AG04450 (cell line): ENCODE data around the gene PCNX2. TPM values are rescaled to one million over a fixed set of nuclear protein-coding genes. Genes with fewer than 3 reads are reported as not detected.
"Not testable (repeated sequence)": the region's sequence is repeated elsewhere in the genome, so short reads cannot be mapped to it uniquely, and the experiment has no call there.

Experiments used
- CTCF ChIA-PET: fragments of 300-600, 350-600 bp; formaldehyde crosslinking; extraction: SDS; loops from one replicate; lab custom pipeline; 2022; ENCODE audit warnings: antibody characterized with exemption, inconsistent platforms; lab: Charles Lee
- POLR2A ChIA-PET: fragments of 350-600 bp; formaldehyde crosslinking; extraction: SDS; loops from one replicate; lab custom pipeline; 2021; ENCODE audit warnings: antibody characterized with exemption, inconsistent platforms; lab: Yijun Ruan, JAX
- DNase-seq: peaks from one replicate; pipeline ENCODE4 v3.0.0-alpha.2; 2011; ENCODE audit warnings: low read depth, low spot score
- H3K27ac ChIP-seq: one replicate; pipeline ENCODE4 v1.5.1; 2012; ENCODE audit warnings: low read depth, low read length, control low read depth
- H3K27me3 ChIP-seq: one replicate; pipeline ENCODE4 v1.6.0; 2012; ENCODE audit warnings: low read length; ENCODE audit not compliant: control insufficient read depth, insufficient read depth
- H3K4me3 ChIP-seq: 2 replicates; pipeline ENCODE4 v1.5.1; 2011; ENCODE audit warnings: mild to moderate bottlenecking, low read depth, low read length, control low read depth
- H3K9me3 ChIP-seq: 2 replicates; pipeline ENCODE4 v1.5.1; 2012; ENCODE audit warnings: low read length; ENCODE audit not compliant: control insufficient read depth, insufficient read depth
- polyA plus RNA-seq: library from polyadenylated mRNA; depleted of rRNA; stranded (reverse); fragments of >200 nt; gene quantifications from 2 replicates; pipeline ENCODE4 v1.2.3, GENCODE V29; 2011
- TF ChIP-seq, protein P1 (sequence below): IDR thresholded peaks from 2 replicates; pipeline ENCODE4 v1.5.1; 2011; ENCODE audit warnings: low read depth, low read length, control low read depth, inconsistent platforms

PCNX2 gene
- polyA plus RNA-seq, 1 experiment = 29.8 TPM

GRCh38 chr1:233086961-233087881 is 208.3 kb downstream of the PCNX2 start:
- H3K9me3 ChIP-seq = no peaks in the 10 kb centered on the region
- no peaks in the 10 kb centered on the region for H3K27me3 ChIP-seq
- POLR2A ChIA-PET = no interaction called here
- no peak overlapping the region for H3K4me3 ChIP-seq
- TF ChIP-seq, protein P1, sequence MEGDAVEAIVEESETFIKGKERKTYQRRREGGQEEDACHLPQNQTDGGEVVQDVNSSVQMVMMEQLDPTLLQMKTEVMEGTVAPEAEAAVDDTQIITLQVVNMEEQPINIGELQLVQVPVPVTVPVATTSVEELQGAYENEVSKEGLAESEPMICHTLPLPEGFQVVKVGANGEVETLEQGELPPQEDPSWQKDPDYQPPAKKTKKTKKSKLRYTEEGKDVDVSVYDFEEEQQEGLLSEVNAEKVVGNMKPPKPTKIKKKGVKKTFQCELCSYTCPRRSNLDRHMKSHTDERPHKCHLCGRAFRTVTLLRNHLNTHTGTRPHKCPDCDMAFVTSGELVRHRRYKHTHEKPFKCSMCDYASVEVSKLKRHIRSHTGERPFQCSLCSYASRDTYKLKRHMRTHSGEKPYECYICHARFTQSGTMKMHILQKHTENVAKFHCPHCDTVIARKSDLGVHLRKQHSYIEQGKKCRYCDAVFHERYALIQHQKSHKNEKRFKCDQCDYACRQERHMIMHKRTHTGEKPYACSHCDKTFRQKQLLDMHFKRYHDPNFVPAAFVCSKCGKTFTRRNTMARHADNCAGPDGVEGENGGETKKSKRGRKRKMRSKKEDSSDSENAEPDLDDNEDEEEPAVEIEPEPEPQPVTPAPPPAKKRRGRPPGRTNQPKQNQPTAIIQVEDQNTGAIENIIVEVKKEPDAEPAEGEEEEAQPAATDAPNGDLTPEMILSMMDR = no peak
- no peak overlapping the region for H3K27ac ChIP-seq
- CTCF ChIA-PET = no interaction called here
- no peak for DNase-seq

DNA sequence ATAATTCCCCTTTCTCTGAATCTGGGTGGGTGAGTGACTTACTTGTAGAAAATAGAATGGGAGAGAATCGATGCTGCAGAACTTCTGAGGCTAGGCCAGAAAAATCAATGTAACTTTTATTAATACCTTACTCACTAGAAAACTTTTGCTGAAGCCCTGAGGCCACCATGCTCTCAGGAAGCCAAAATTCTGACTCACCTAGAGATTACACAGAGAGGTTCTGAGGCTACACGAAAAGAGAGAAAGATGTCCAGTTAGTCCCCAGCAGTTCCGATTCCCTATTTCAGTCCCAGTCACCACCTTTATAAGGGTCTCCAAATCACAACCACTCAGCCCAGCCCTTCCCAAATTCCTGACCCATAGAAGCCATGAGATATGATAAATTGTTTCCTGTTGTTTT is 210.0 kb downstream of the PCNX2 start:
- TF ChIP-seq, protein P1 = no peak
- no peaks in the 10 kb centered on the region for H3K9me3 ChIP-seq
- POLR2A ChIA-PET = interaction anchor here (1.7 kb wide), 1 partner anchor 10 kb away, joined by 9 read pairs; no protein-coding TSS in a partner anchor
- CTCF ChIA-PET = no interaction called here
- H3K4me3 ChIP-seq = no peak overlapping the region
- H3K27ac ChIP-seq = no peak overlapping the region
- no peak for DNase-seq
- no peaks in the 10 kb centered on the region for H3K27me3 ChIP-seq

GRCh38 chr1:233082778-233083550 is 212.6 kb downstream of the PCNX2 start:
- no peaks in the 10 kb centered on the region for H3K27me3 ChIP-seq
- TF ChIP-seq, protein P1 = no peak
- no peak overlapping the region for H3K27ac ChIP-seq
- ChIA-PET POLR2A (no interaction called here), CTCF (interaction anchor here (1.0 kb wide), 1 partner anchor 10 kb away, joined by 3 read pairs; no protein-coding TSS in a partner anchor)
- H3K9me3 ChIP-seq = no peaks in the 10 kb centered on the region
- DNase-seq = no peak
- H3K4me3 ChIP-seq = no peak overlapping the region

- no peak overlapping the region for H3K27ac ChIP-seq
- TF ChIP-seq, protein P1 = no peak
- POLR2A ChIA-PET = interaction anchor here (1.0 to 1.6 kb wide), 2 partner anchors 15 to 32 kb away, joined by 5 to 6 read pairs; no protein-coding TSS in a partner anchor
- DNase-seq = no peak
- no peaks in the 10 kb centered on the region for H3K27me3 ChIP-seq
- H3K9me3 ChIP-seq = no peaks in the 10 kb centered on the region
- H3K4me3 ChIP-seq = no peak overlapping the region
- CTCF ChIA-PET = interaction anchor here (0.5 to 1.3 kb wide), 2 partner anchors 28 to 91 kb away, joined by 3 to 6 read pairs; no protein-coding TSS in a partner anchor
Measured at GRCh38 chr1:233081735-233082134, 213.8 kb downstream of the PCNX2 start.

DNA sequence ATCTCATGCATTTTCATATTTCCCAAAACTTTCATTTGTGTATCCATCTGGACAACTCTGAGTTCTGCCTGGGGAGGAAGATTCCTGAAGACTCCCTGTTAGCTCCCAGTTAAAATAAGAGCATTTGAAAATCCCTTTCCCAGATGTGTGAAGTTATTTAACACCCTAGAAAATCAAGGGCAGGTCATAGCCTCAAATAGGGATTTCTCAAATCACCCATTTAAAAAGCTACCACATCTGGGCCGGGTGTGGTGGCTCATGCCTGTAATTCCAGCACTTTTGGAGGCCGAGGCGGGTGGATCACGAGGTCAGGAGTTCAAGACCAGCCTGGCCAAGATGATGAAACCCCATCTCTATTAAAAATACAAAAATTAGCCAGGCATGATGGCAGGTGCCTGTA is 214.7 kb downstream of the PCNX2 start:
- H3K27ac ChIP-seq, H3K9me3 ChIP-seq, H3K4me3 ChIP-seq, DNase-seq, H3K27me3 ChIP-seq: not testable (repeated sequence)
- ChIA-PET POLR2A (interaction anchor here (1.6 kb wide), 1 partner anchor 33 kb away, joined by 5 read pairs; no protein-coding TSS in a partner anchor), CTCF (interaction anchor here (1.3 kb wide), 1 partner anchor 27 kb away, joined by 3 read pairs; no protein-coding TSS in a partner anchor)
